BJ (cell line): Measurements from ENCODE around the gene OSBPL7. TPM values are rescaled to one million over a fixed set of nuclear protein-coding genes. Genes with fewer than 3 reads are reported as not detected.

Source experiments
- CTCF ChIA-PET: fragments of 350-600 bp; formaldehyde crosslinking; extraction: SDS; loops from one replicate; lab custom pipeline; 2021; ENCODE audit warnings: antibody characterized with exemption, inconsistent platforms; lab: Yijun Ruan, JAX
- POLR2A ChIA-PET: fragments of 300-600 bp; sonication (Branson Sonifier 250); formaldehyde crosslinking; extraction: SDS; loops from one replicate; lab custom pipeline; 2021; ENCODE audit warnings: antibody characterized with exemption; lab: Charles Lee
- DNase-seq: peaks from one replicate; pipeline ENCODE4 v3.0.0-alpha.2; 2011; ENCODE audit warnings: low read depth
- H3K27me3 ChIP-seq: 2 replicates; pipeline ENCODE4 v1.6.0; 2011; ENCODE audit warnings: low read length; ENCODE audit not compliant: control insufficient read depth, insufficient read depth
- H3K36me3 ChIP-seq: 2 replicates; pipeline ENCODE4 v1.5.1; 2011; ENCODE audit warnings: low read length; ENCODE audit not compliant: control insufficient read depth, insufficient read depth
- H3K4me3 ChIP-seq: 2 replicates; pipeline ENCODE4 v1.5.1; 2011; ENCODE audit warnings: low read depth, mild to moderate bottlenecking, control low read depth, low read length
- polyA plus RNA-seq: library from polyadenylated mRNA; depleted of rRNA; stranded (reverse); fragments of >200 nt; gene quantifications from 2 replicates; pipeline ENCODE4 v1.2.3, GENCODE V29; 2011
- TF ChIP-seq, protein P1 (sequence below): IDR thresholded peaks from 2 replicates; pipeline ENCODE4 v1.5.1; 2011; ENCODE audit warnings: low read depth, mild to moderate bottlenecking, control low read depth, inconsistent platforms, low read length, moderate library complexity; ENCODE audit not compliant: insufficient read depth

Gene OSBPL7
- polyA plus RNA-seq, 1 experiment, result 7.6 TPM

DNA sequence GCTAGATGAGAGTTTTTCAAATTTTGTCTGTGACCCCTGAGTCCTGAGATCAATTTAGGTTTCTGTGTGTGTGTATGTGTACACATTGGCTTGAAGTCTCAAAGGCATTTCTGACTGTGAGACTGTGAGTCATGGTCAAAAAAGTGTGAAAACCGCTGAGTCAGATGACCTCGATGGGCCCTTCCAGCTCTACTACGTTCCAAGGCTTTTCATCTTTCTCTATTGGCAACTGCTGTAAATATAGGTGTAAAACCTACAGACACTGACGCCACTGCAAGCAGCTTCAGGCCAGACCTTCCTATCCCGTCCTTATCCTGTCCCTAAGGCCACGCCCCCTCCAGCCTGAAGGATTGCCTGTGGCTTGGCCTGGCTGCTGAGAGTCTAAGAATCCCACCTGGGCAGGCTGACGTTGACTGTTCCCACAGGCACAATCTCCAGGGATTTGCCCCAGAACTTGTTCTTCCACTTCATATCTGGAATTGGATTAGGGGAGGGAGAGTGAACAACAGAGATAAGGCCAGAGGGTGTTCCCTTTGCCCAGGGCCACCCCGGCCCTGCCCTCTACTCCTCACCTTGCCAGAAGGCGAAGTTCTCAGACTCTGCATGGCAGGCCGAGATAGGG, 11.3 kb downstream of the OSBPL7 start:
- CTCF ChIA-PET, result interaction anchor here (0.6 to 0.8 kb wide), 3 partner anchors 86 to 147 kb away, joined by 3 read pairs; partner anchors contain the start of gene SP2
- Histone ChIP-seq H3K36me3 (peaks cover 24% of the 10 kb centered on the region), H3K27me3 (no peaks in the 10 kb centered on the region), H3K4me3 (no peak overlapping the region)
- DNase-seq, result peak; percentile 74
- TF ChIP-seq, protein P1, sequence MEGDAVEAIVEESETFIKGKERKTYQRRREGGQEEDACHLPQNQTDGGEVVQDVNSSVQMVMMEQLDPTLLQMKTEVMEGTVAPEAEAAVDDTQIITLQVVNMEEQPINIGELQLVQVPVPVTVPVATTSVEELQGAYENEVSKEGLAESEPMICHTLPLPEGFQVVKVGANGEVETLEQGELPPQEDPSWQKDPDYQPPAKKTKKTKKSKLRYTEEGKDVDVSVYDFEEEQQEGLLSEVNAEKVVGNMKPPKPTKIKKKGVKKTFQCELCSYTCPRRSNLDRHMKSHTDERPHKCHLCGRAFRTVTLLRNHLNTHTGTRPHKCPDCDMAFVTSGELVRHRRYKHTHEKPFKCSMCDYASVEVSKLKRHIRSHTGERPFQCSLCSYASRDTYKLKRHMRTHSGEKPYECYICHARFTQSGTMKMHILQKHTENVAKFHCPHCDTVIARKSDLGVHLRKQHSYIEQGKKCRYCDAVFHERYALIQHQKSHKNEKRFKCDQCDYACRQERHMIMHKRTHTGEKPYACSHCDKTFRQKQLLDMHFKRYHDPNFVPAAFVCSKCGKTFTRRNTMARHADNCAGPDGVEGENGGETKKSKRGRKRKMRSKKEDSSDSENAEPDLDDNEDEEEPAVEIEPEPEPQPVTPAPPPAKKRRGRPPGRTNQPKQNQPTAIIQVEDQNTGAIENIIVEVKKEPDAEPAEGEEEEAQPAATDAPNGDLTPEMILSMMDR, result no peak
- POLR2A ChIA-PET, result no interaction called here

DNA sequence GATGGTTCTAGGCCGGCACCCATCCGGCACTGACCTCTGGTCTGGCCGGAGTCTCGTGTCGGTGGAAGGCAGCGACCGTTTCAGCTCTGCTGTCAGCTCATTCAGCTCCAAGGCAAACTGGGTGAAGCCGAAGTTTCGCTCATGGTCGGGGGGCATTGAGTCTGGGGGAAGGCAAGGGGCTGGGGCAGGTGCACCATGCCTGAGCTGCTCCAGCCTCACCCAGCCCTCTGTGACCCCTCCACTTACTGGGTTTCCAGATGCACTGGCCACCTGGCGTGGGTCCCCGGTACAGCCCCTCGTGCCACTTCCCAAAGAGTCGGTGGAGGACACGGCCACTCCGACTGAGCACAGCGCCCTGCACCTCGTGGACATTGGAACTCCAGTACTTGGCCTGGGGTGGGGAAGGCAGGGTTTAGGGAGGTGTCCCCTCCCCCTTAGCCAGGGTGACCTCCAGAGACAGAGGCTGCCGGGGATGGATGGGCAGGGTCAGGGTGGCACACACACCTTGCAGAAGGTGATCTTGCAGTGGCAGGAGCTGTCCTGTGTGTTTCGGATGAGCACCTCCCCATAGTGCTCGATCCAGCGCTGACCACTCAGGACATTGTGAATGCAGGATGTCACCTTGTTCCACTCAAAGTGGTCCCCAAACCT, 12.6 kb downstream of the OSBPL7 start:
- Histone ChIP-seq H3K36me3 (peaks cover 21% of the 10 kb centered on the region), H3K4me3 (no peak overlapping the region), H3K27me3 (peaks cover 3% of the 10 kb centered on the region)
- ChIA-PET POLR2A (no interaction called here), CTCF (interaction anchor here (0.6 kb wide), 1 partner anchor 39 kb away, joined by 3 read pairs; no protein-coding TSS in a partner anchor)
- DNase-seq, result no peak
- TF ChIP-seq, protein P1, result no peak

DNA sequence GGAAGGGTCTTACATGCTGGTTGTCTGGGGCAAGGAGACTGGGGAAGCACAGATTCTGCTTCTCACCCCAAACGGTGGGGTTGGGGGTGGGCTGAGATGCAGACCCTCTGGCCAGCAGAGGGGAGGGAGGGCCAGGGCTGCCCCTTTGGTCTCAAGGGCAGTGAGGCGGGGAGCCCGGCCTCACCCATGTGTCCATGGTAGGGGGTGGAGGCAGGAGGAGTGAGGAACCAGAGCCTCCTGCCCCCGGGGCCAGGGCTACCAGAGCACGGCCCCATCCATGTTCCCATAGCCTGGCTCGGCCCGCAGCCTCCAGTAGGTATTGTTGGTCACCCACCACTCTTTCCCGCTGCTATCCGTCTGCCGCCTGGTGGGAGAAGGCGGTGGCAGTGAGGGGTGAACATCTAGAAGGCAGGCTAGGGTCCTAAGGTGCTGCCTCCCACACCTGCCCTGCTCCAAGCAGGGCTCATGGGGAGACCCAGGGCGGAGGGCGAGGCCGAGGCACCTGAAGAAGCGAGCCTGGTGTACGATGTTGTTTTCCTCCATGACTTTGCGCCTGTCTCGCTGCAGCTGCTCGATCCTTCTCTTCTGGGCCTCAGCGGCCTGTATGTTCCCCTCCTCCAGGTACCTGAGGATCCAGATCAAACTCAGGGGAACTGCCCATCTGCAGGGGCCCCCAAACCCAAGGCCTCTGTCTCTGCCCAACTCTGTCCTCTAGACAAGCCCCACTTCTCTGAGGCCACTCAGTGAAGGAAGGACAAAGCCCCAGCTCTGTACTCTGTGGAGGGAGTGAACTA, 13.4 kb downstream of the OSBPL7 start:
- peaks cover 17% of the 10 kb centered on the region for H3K36me3 ChIP-seq
- TF ChIP-seq, protein P1, result no peak
- ChIA-PET CTCF (interaction anchor here (0.6 kb wide), 1 partner anchor 39 kb away, joined by 3 read pairs; no protein-coding TSS in a partner anchor), POLR2A (no interaction called here)
- H3K4me3 ChIP-seq, result no peak overlapping the region
- DNase-seq, result no peak
- H3K27me3 ChIP-seq, result peaks cover 6% of the 10 kb centered on the region

DNA sequence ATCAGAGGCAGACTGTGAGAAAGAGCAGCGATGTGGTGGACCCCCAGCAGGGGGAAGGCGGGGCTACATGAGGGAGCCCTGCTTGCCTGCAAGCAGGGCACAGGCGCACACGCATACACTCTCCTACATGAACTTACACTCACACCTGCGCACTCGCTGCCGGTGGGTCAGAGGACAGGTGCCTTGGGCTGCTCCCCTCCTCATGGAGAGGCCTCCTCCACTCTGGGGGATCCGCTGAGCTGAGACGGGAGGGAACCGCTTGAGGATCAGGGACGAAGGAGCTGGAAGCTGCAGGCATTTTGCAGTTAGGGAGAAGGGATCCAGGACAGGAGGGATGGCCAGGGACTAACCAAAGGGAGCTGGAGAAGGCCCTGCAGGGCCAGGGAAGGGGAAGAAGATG, 14.2 kb downstream of the OSBPL7 start:
- DNase-seq, result no peak
- TF ChIP-seq, protein P1, result no peak
- ChIA-PET POLR2A (no interaction called here), CTCF (no interaction called here)
- peaks cover 17% of the 10 kb centered on the region for H3K36me3 ChIP-seq
- H3K27me3 ChIP-seq, result peaks cover 6% of the 10 kb centered on the region
- H3K4me3 ChIP-seq, result no peak overlapping the region

DNA sequence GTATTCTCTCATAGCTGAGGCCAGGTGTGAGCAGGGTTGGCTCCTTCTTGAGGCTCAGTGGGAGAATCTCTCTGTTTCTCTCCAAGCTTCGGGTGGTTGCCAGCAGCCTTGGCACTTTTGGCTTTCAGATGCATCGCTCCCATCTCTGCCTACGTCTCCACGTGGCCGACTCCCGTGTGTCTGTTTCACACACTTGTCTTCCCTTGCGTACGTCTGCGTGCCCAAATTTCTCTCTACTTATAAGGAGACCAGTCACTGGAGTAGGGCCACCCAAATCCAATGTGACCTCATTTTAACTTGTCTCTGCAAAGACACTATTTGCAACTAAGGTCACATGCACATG, 14.7 kb downstream of the OSBPL7 start:
- H3K4me3 ChIP-seq, result no peak overlapping the region
- CTCF ChIA-PET, result interaction anchor here (2.3 kb wide), 1 partner anchor 17 kb away, joined by 6 read pairs; no protein-coding TSS in a partner anchor
- peaks cover 6% of the 10 kb centered on the region for H3K27me3 ChIP-seq
- TF ChIP-seq, protein P1, result no peak
- no peak for DNase-seq
- POLR2A ChIA-PET, result no interaction called here
- peaks cover 17% of the 10 kb centered on the region for H3K36me3 ChIP-seq
